Thoracic aorta (tissue), 2 donors: ENCODE results near the gene EPB41L5. TPM values are rescaled to one million over a fixed set of nuclear protein-coding genes. Genes with fewer than 3 reads are reported as not detected.
"Not testable (repeated sequence)": the region's sequence is repeated elsewhere in the genome, so short reads cannot be mapped to it uniquely, and the experiment has no call there.

ENCODE experiments used
- ATAC-seq: fragments of 150-250 bp; one replicate; pipeline ENCODE4 v1.8.0; 2017; ENCODE audit warnings: low read depth; ENCODE audit not compliant: insufficient number of reproducible peaks, low FRiP score
- DNase-seq: peaks from one replicate; pipeline ENCODE4 v3.0.0-alpha.2; 2020; ENCODE audit warnings: low spot score
- H3K27ac ChIP-seq, 2 donors: fragments of 200-600 bp; sonication (generic); 1 replicate in 1 of 2; 2 replicates in 1 of 2; pipeline ENCODE4 v1.5.1; 2016; ENCODE audit warnings: mild to moderate bottlenecking in 2 of 2, moderate library complexity in 2 of 2
- H3K27me3 ChIP-seq: fragments of 200-600 bp; sonication (generic); replicated peaks from 2 replicates; pipeline ENCODE4 v1.6.0; 2016; ENCODE audit warnings: mild to moderate bottlenecking; ENCODE audit not compliant: insufficient read depth
- H3K36me3 ChIP-seq: fragments of 200-600 bp; sonication (generic); one replicate; pipeline ENCODE4 v1.5.1; 2016
- H3K4me1 ChIP-seq, 2 donors: fragments of 200-600 bp; sonication (generic); 1 replicate in 1 of 2; 2 replicates in 1 of 2; pipeline versions ENCODE4 v1.5.1 to v1.6.0; 2016; ENCODE audit warnings: low read depth in 2 of 2, mild to moderate bottlenecking in 1 of 2; ENCODE audit not compliant: control insufficient read depth in 1 of 2
- H3K4me3 ChIP-seq: fragments of 200-600 bp; sonication (generic); 2 replicates; pipeline ENCODE4 v1.5.1; 2016; ENCODE audit warnings: mild to moderate bottlenecking
- H3K9me3 ChIP-seq: fragments of 200-600 bp; sonication (generic); 2 replicates; pipeline ENCODE4 v1.5.1; 2016
- total RNA-seq, 2 donors: library from RNA; depleted of rRNA; stranded (reverse); fragments of >200 nt; gene quantifications; one replicate each; pipeline versions ENCODE4 v1.1.0 to v1.2.3, GENCODE V29; 2016
- TF ChIP-seq, protein P1 (sequence below): fragments of 200-600 bp; sonication (generic); IDR thresholded peaks from one replicate; pipeline ENCODE4 v1.5.1; 2019; ENCODE audit warnings: antibody characterized with exemption

The EPB41L5 gene
- total RNA-seq, 2 donors from 2014 or later: 15.4 to 18.5 TPM

DNA sequence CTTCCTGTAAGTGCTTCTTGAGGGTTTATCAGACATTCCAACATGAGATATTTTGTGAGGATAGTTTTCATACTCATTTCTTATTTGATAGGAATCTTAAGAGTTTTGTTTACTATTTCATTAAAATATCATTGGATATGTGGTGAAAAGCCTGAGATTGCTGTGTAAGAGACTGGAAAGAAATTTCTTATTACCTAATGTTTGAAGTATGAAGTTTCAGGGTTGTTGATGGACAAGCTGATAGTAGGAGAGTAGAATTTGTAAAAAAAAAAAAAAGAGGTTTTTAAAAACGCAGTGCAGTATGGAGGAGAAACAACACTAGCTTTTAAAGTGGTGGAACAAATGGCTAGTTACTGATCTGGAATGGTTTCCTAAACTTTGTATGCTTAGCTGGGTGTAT lies 7.7 kb downstream of the EPB41L5 start:
- H3K27ac ChIP-seq: no peak overlapping the region
- ATAC-seq: no peak

DNA sequence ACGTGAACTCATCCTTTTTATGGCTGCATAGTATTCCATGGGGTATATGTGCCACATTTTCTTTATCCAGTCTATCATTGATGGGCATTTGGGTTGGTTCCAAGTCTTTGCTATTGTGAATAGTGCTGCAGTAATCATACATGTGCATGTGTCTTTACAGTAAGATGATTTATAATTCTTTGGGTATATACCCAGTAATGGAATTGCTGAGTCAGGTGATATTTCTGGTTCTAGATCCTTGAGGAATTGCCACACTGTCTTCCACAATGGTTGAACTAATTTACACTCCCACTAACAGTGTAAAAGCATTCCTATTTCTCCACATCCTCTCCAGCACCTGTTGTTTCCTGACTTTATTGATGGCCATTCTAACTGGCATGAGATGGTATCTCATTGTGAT lies 9.6 kb downstream of the EPB41L5 start:
- DNase-seq: not testable (repeated sequence)

More for the DNA sequence above, 7.7 kb downstream of the EPB41L5 start:
- no peak for DNase-seq
- Histone ChIP-seq H3K4me3 (no peak overlapping the region), H3K36me3 (no peaks in the 10 kb centered on the region), H3K4me1 (no peaks in the 10 kb centered on the region), H3K27me3 (no peaks in the 10 kb centered on the region), H3K9me3 (no peaks in the 10 kb centered on the region)
- TF ChIP-seq, protein P1, sequence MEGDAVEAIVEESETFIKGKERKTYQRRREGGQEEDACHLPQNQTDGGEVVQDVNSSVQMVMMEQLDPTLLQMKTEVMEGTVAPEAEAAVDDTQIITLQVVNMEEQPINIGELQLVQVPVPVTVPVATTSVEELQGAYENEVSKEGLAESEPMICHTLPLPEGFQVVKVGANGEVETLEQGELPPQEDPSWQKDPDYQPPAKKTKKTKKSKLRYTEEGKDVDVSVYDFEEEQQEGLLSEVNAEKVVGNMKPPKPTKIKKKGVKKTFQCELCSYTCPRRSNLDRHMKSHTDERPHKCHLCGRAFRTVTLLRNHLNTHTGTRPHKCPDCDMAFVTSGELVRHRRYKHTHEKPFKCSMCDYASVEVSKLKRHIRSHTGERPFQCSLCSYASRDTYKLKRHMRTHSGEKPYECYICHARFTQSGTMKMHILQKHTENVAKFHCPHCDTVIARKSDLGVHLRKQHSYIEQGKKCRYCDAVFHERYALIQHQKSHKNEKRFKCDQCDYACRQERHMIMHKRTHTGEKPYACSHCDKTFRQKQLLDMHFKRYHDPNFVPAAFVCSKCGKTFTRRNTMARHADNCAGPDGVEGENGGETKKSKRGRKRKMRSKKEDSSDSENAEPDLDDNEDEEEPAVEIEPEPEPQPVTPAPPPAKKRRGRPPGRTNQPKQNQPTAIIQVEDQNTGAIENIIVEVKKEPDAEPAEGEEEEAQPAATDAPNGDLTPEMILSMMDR: no peak

DNA sequence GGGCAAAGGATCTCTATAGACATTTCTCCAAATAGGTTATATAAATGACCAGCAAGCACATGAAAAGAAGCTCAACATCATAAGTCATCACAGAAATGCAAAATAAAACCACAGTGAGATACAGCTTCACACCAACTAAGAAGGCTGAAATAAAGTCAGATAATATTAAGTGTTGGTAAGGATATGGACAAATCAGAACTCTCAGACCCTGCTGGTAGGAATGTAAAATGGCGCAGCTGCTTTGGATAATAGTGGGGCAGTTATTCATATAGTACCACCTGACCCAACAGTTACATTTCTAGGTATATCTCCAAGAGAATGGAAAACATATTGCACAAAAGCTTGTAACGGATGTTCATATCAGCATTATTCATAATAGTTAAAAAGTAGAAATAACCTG lies 14.0 kb downstream of the EPB41L5 start:
- DNase-seq (no peak), ATAC-seq (no peak)
- Histone ChIP-seq H3K4me3 (no peak overlapping the region), H3K4me1 (no peaks in the 10 kb centered on the region), H3K27ac (no peak overlapping the region), H3K27me3 (no peaks in the 10 kb centered on the region), H3K36me3 (no peaks in the 10 kb centered on the region), H3K9me3 (no peaks in the 10 kb centered on the region)
- TF ChIP-seq, protein P1: no peak

More for the DNA sequence above, 9.6 kb downstream of the EPB41L5 start:
- not testable (repeated sequence) for ATAC-seq, H3K4me3 ChIP-seq, H3K27me3 ChIP-seq, H3K9me3 ChIP-seq, H3K4me1 ChIP-seq, H3K27ac ChIP-seq, H3K36me3 ChIP-seq

DNA sequence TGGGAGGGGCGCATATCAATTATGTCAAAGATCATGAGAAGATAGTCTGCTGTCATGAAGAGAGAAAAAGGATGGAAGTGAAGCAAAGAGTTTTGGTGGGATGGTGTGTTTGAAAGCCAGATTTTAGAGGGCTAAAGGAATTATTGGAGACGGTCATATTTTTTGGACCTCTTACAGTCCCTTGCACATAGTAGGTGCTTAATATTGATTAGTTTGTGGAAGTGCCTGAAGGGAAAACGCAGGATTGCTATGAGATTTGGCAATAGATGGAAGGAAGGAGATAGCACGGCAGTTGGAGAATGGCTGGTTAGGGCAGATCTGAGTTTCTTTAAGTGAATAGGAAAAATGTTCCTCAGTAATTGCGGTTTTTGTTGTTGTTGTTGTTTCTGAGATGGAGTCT lies 15.9 kb downstream of the EPB41L5 start:
- no peak overlapping the region for H3K4me3 ChIP-seq
- H3K36me3 ChIP-seq: no peaks in the 10 kb centered on the region
- TF ChIP-seq, protein P1: no peak
- H3K27ac ChIP-seq: no peak overlapping the region
- no peaks in the 10 kb centered on the region for H3K9me3 ChIP-seq
- ATAC-seq (no peak), DNase-seq (no peak)
- no peaks in the 10 kb centered on the region for H3K27me3 ChIP-seq
- H3K4me1 ChIP-seq: no peaks in the 10 kb centered on the region

DNA sequence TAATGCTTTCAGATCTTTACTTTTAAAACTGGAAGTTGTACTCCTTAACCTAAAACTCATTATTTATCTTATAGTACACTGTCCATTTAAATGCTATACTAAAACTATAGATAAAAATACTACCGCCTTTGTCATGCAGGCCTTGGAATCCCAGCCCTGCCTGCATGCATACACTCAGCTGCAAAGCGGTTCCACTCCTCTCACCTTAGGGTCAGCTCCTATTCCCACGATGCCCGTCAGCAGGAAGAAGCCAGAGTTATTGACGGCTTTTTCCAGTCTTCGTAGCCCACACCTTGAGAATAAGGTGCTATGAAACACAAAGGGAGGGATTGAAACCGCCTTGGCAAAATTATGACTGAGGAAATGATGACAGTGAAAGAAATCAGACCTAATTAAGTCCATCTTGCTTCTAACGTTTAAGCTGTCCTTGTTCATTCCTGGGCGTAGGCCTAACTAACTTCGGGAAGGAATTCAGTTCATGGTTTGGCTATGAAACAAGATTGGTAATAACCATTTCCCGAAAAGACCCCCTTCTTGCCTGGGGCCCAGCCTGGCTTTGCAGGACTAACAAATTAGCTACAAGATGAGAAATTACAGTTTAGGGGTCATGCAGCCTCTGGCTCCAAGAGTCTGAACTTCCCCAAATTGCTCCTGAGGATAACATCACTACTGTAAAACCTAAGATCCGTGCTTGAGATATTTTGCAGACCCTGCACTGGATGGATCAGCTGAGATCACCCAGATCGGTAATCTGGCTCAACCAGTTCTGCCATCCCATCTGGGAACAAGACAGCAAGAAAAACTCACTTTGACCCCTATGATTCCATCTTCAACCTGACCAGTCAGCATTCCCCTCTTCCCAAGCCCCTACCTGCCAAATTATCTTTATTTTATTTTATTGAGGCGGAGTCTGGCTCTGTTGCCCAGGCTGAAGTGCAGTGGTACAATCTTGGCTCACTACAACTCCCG lies 17.1 kb downstream of the EPB41L5 start:
- TF ChIP-seq, protein P1: no peak
- no peaks in the 10 kb centered on the region for H3K4me1 ChIP-seq
- no peaks in the 10 kb centered on the region for H3K27me3 ChIP-seq
- no peak for DNase-seq
- no peak for ATAC-seq
- no peak overlapping the region for H3K4me3 ChIP-seq
- no peak overlapping the region for H3K27ac ChIP-seq
- H3K36me3 ChIP-seq: no peaks in the 10 kb centered on the region
- H3K9me3 ChIP-seq: no peaks in the 10 kb centered on the region
